ENCODE data around the gene NKAIN2. TPM values are rescaled to one million over a fixed set of nuclear protein-coding genes. Genes with fewer than 3 reads are reported as not detected.

NKAIN2 gene
- total RNA-seq, 3 donors from 2014 or later (not counting 1 experiment from before 2014, with no cell fraction given) = 0.45 TPM; not detected in 2

DNA sequence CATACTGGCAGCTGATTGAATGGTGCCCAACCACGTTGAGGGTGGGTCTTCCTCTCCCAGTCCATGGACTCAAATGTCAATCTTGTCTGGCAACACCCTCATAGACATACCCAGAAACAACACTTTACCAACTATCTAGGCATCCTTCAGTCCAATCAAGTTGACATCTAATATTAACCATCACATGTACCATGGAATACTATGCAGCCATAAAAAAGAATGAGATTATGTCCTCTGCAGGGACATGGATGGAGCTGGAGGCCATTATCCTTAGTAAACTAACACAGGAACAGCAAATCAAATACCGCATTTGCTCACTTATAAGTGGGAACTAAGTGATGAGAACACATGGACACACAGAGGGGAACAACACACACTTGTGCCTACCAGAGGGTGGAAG is 951.7 kb downstream of the NKAIN2 start:
- no peaks in the 10 kb centered on the region for H3K9me3 ChIP-seq (ENCODE audit: control insufficient read depth, insufficient read depth, low read length)
- no peak overlapping the region for H3K27ac ChIP-seq (ENCODE audit: low read length)
- no peaks in the 10 kb centered on the region for H3K27me3 ChIP-seq (ENCODE audit: control insufficient read depth, insufficient read depth, low read length)
- DNase-seq (no peak), ATAC-seq (no peak)
- WGBS (ENCODE audit: insufficient coverage) = 73% methylated on average over 2 of the region's 2 CpGs
- Mint-ChIP-seq H3K9me3 (peaks cover 5 to 6% of the 10 kb centered on the region in 2 donors), H3K27me3 (ENCODE audit: low read depth in 2 of 2) (no peaks in the 10 kb centered on the region), H3K4me3 (no peak overlapping the region), H3K4me1 (no peaks in the 10 kb centered on the region), H3K36me3 (no peaks in the 10 kb centered on the region), H3K27ac (no peak overlapping the region)
- TF ChIP-seq, protein P1, sequence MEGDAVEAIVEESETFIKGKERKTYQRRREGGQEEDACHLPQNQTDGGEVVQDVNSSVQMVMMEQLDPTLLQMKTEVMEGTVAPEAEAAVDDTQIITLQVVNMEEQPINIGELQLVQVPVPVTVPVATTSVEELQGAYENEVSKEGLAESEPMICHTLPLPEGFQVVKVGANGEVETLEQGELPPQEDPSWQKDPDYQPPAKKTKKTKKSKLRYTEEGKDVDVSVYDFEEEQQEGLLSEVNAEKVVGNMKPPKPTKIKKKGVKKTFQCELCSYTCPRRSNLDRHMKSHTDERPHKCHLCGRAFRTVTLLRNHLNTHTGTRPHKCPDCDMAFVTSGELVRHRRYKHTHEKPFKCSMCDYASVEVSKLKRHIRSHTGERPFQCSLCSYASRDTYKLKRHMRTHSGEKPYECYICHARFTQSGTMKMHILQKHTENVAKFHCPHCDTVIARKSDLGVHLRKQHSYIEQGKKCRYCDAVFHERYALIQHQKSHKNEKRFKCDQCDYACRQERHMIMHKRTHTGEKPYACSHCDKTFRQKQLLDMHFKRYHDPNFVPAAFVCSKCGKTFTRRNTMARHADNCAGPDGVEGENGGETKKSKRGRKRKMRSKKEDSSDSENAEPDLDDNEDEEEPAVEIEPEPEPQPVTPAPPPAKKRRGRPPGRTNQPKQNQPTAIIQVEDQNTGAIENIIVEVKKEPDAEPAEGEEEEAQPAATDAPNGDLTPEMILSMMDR (IDR thresholded peaks at IDR 0.05) = no peak
- H3K4me3 ChIP-seq (ENCODE audit: low read length) = no peak overlapping the region
- no peaks in the 10 kb centered on the region for H3K4me1 ChIP-seq (ENCODE audit: control insufficient read depth, insufficient read depth, low read length)
- intact Hi-C loops (cut with micrococcal nuclease) = no loop called here
- no peaks in the 10 kb centered on the region for H3K36me3 ChIP-seq (ENCODE audit: control insufficient read depth, insufficient read depth, low read length)

DNA sequence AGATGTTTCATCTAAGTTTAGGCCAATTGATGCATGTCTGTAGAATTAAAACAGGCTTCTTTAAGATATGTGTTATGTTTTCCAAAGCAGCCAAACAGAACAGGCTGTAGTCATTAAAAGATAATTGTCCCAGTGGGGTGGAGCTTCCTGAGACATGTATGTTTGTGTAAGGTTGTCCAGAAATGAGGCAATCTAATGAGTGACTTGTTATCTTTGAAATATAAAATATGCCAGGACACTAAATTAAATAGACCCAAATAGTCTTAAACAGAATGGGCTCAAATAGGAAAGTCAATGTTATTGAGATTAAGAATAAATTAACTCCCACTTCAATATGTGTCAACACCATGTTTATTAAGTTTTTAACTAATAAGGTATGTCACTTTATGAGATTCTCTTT is 953.9 kb downstream of the NKAIN2 start:
- DNase-seq (no peak), ATAC-seq (no peak)
- no peaks in the 10 kb centered on the region for H3K27me3 Mint-ChIP-seq (ENCODE audit: low read depth in 2 of 2)
- H3K9me3 ChIP-seq (ENCODE audit: control insufficient read depth, insufficient read depth, low read length) = no peaks in the 10 kb centered on the region
- H3K36me3 Mint-ChIP-seq = no peaks in the 10 kb centered on the region
- H3K36me3 ChIP-seq (ENCODE audit: control insufficient read depth, insufficient read depth, low read length) = no peaks in the 10 kb centered on the region
- no peak overlapping the region for H3K27ac ChIP-seq (ENCODE audit: low read length)
- H3K4me3 Mint-ChIP-seq = no peak overlapping the region
- H3K27me3 ChIP-seq (ENCODE audit: control insufficient read depth, insufficient read depth, low read length) = no peaks in the 10 kb centered on the region
- no peaks in the 10 kb centered on the region for H3K4me1 ChIP-seq (ENCODE audit: control insufficient read depth, insufficient read depth, low read length)
- no peaks in the 10 kb centered on the region for H3K4me1 Mint-ChIP-seq
- peaks cover 2 to 6% of the 10 kb centered on the region in 2 donors for H3K9me3 Mint-ChIP-seq
- H3K4me3 ChIP-seq (ENCODE audit: low read length) = no peak overlapping the region
- intact Hi-C loops (cut with micrococcal nuclease) = no loop called here
- H3K27ac Mint-ChIP-seq = no peak overlapping the region
- TF ChIP-seq, protein P1 (IDR thresholded peaks at IDR 0.05) = no peak

DNA sequence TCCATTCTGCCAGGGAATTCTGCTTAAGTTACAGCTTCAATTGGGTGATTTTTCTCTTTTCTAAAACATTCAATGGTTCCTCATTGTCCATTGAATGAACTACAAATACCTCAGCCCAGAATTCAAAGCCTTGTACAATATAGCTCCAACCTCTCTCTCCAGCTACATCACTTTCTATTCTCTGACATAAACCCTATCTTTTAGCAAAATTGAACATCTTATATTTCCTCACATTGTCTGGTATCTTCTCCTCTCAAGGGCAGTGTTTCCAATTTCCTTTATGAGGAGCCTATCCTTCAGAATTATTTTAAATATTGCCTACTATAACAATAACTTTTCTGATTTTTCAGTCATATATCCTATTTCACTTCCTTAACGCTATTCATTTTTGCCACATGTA is 955.0 kb downstream of the NKAIN2 start:
- Mint-ChIP-seq H3K36me3 (no peaks in the 10 kb centered on the region), H3K4me1 (no peaks in the 10 kb centered on the region), H3K27ac (no peak overlapping the region), H3K9me3 (peaks cover 2 to 6% of the 10 kb centered on the region in 2 donors), H3K27me3 (ENCODE audit: low read depth in 2 of 2) (no peaks in the 10 kb centered on the region), H3K4me3 (no peak overlapping the region)
- Histone ChIP-seq H3K27ac (ENCODE audit: low read length) (no peak overlapping the region), H3K4me3 (ENCODE audit: low read length) (no peak overlapping the region), H3K4me1 (ENCODE audit: control insufficient read depth, insufficient read depth, low read length) (no peaks in the 10 kb centered on the region), H3K36me3 (ENCODE audit: control insufficient read depth, insufficient read depth, low read length) (no peaks in the 10 kb centered on the region), H3K27me3 (ENCODE audit: control insufficient read depth, insufficient read depth, low read length) (no peaks in the 10 kb centered on the region), H3K9me3 (ENCODE audit: control insufficient read depth, insufficient read depth, low read length) (no peaks in the 10 kb centered on the region)
- intact Hi-C loops (cut with micrococcal nuclease) = no loop called here
- 86% methylated on average over 1 of the region's 1 CpG for WGBS (ENCODE audit: insufficient coverage)
- DNase-seq (no peak), ATAC-seq (no peak)
- TF ChIP-seq, protein P1 (IDR thresholded peaks at IDR 0.05) = no peak

DNA sequence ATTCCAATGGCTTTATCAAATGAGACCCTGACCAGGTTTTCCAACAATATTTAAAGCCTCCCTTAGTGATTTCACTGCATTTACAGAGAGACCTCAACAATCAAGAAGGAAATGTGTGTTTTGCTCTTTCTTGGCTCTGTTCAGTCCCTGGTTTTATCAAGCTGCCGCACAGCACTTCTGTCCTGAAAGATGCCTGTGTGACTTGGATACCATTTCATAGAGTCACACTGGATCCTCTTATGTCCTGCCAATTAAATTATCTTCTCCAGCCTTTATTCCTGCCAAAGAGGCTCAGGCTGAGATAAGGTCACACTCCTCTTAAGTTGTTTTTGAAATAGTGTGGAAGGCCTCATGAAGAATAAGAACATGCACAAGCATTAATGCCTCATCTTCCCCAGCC is 961.6 kb downstream of the NKAIN2 start:
- Mint-ChIP-seq H3K27ac (no peak overlapping the region), H3K4me3 (no peak overlapping the region), H3K36me3 (no peaks in the 10 kb centered on the region), H3K9me3 (no peaks in the 10 kb centered on the region), H3K4me1 (no peaks in the 10 kb centered on the region), H3K27me3 (ENCODE audit: low read depth in 2 of 2) (no peaks in the 10 kb centered on the region)
- Histone ChIP-seq H3K27me3 (ENCODE audit: control insufficient read depth, insufficient read depth, low read length) (no peaks in the 10 kb centered on the region), H3K27ac (ENCODE audit: low read length) (no peak overlapping the region), H3K4me1 (ENCODE audit: control insufficient read depth, insufficient read depth, low read length) (no peaks in the 10 kb centered on the region), H3K4me3 (ENCODE audit: low read length) (no peak overlapping the region), H3K36me3 (ENCODE audit: control insufficient read depth, insufficient read depth, low read length) (no peaks in the 10 kb centered on the region), H3K9me3 (ENCODE audit: control insufficient read depth, insufficient read depth, low read length) (no peaks in the 10 kb centered on the region)
- 95% methylated on average over 1 of the region's 1 CpG for WGBS (ENCODE audit: insufficient coverage)
- no peak for DNase-seq
- no peak for ATAC-seq
- TF ChIP-seq, protein P1 (IDR thresholded peaks at IDR 0.05) = no peak
- intact Hi-C loops (cut with micrococcal nuclease) = no loop called here
